NCI-H226 (cell line): ENCODE measurements around the gene ORMDL2.
"Not testable (repeated sequence)": the region's sequence is repeated elsewhere in the genome, so short reads cannot be mapped to it uniquely, and the experiment has no call there.

Source experiments
- DNase-seq: peaks from one replicate; pipeline ENCODE4 v3.0.0-alpha.2; 2015

Gene ORMDL2

GRCh38 chr12:55861871-55862270 is 44.0 kb downstream of the ORMDL2 start:
- no peak for DNase-seq

GRCh38 chr12:55862286-55862685 is 44.4 kb downstream of the ORMDL2 start:
- no peak for DNase-seq

- not testable (repeated sequence) for DNase-seq
These were observed 45.1 kb downstream of the ORMDL2 start for GRCh38 chr12:55862931-55863330.

GRCh38 chr12:55865327-55865726 is 47.5 kb downstream of the ORMDL2 start:
- DNase-seq: no peak

- not testable (repeated sequence) for DNase-seq
These were observed 48.7 kb downstream of the ORMDL2 start for GRCh38 chr12:55866454-55867004.
